PFSK-1 (cell line): ENCODE measurements around the gene FAM72B. TPM values are rescaled to one million over a fixed set of nuclear protein-coding genes. Genes with fewer than 3 reads are reported as not detected.
"Not testable (repeated sequence)": the region's sequence is repeated elsewhere in the genome, so short reads cannot be mapped to it uniquely, and the experiment has no call there.

ENCODE experiments used
- POLR2AphosphoS5 ChIP-seq: IDR thresholded peaks from 2 replicates; pipeline ENCODE4 v1.6.1; 2012; ENCODE audit warnings: low read depth, mild to moderate bottlenecking, control low read depth, low read length, moderate library complexity
- SIN3A ChIP-seq: IDR thresholded peaks from 2 replicates; pipeline ENCODE4 v1.6.1; 2012; ENCODE audit warnings: mild to moderate bottlenecking, low read length, moderate library complexity, borderline replicate concordance; ENCODE audit not compliant: insufficient read depth
- TAF1 ChIP-seq: IDR thresholded peaks from 2 replicates; pipeline ENCODE4 v1.6.1; 2012; ENCODE audit warnings: low read length, control low read depth, borderline replicate concordance; ENCODE audit not compliant: insufficient read depth
- polyA plus RNA-seq: library from polyadenylated mRNA; unstranded; fragments of >200 nt; gene quantifications from one replicate; pipeline ENCODE4 v1.2.1, GENCODE V29; 2012; ENCODE audit warnings: low read depth, missing spikeins; ENCODE audit not compliant: insufficient read length

FAM72B gene
- polyA plus RNA-seq, result 6.5 TPM

- TF ChIP-seq SIN3A, POLR2AphosphoS5, TAF1: not testable (repeated sequence)
Observed at GRCh38 chr1:121184290-121185127, at the start of gene FAM72B, which contains the start of gene SRGAP2C. TSS of gene FAM72B (minus strand) at chr1:121184340. CDS start at chr1:121183489, 851 bp downstream. TSS of gene SRGAP2C (plus strand) at chr1:121184975. CDS start at chr1:121187447, 2,472 bp downstream.
